ENCODE measurements around the gene GALNT9. TPM values are rescaled to one million over a fixed set of nuclear protein-coding genes. Genes with fewer than 3 reads are reported as not detected.

The GALNT9 gene
- total and polyA plus RNA-seq, 2 experiments from 2014 or later = 3.9 to 4.7 TPM

DNA sequence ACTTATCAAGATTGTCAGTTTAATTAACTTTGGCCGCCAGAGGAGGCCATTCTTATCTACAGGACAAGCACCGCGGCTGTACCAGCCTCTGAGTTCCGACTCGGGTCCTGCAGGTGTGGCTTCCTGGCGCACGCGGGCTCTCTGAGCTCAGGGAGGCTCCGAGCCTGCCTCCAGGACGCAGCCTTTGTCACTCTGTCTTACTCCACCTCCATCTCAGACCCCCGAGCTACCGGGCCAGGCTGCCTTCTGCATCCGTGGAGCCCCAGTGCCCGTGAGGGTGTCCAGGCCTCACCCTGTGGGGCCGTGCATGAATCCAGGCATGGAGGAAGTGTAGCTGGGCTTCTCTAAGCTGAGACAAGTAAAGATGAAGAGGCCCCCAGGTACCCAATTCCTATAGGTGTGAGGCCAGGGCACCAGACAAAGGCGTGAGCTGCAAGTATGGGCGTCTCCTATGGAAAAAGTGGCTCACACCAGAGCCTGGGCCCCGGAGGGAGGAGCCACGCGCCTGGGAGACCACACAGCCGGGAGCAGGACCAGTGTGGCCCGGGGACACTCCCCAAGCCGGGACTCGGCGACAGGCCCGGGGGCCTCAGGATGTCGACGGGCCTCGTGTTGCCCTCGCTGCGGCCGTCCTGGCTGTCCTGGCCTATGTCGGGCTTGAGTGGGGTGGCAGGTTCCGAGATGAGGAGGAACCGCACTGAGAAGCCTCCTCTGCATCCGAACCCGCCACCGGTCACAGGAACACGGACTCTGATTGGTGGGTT, 142.3 kb downstream of the GALNT9 start:
- WGBS (ENCODE audit: low lambda C conversion rate, missing lambda C conversion rate) = 91% methylated on average over 38 of the region's 39 CpGs
- Histone ChIP-seq H3K4me2 (no peak overlapping the region), H3K4me1 (ENCODE audit: insufficient read depth) (peaks cover 8% of the 10 kb centered on the region), H3K36me3 (replicated peaks; ENCODE audit: insufficient read depth, low read depth) (no peaks in the 10 kb centered on the region), H3K79me2 (no peaks in the 10 kb centered on the region), H3K4me3 (no peak overlapping the region), H3K9me3 (ENCODE audit: low read depth) (no peaks in the 10 kb centered on the region), H3K9me2 (replicated peaks; ENCODE audit: insufficient read depth) (no peaks in the 10 kb centered on the region), H3K27ac (no peak overlapping the region), H4K20me1 (ENCODE audit: insufficient read depth, poor library complexity, severe bottlenecking) (no peaks in the 10 kb centered on the region), H3K27me3 (peaks cover 42% of the 10 kb centered on the region), H2AFZ (no peak overlapping the region)
- no peak for TF ChIP-seq EZH2phosphoT487 (IDR thresholded peaks at IDR 0.05; ENCODE audit: low read depth, severe bottlenecking, unreplicated experiment)
- no peak for TF ChIP-seq EZH2 (IDR thresholded peaks at IDR 0.05; ENCODE audit: borderline replicate concordance)
- TF ChIP-seq CTCF (IDR thresholded peaks at IDR 0.05; ENCODE audit: poor library complexity) = no peak
- DNase-seq (ENCODE audit: low spot score) = no peak

DNA sequence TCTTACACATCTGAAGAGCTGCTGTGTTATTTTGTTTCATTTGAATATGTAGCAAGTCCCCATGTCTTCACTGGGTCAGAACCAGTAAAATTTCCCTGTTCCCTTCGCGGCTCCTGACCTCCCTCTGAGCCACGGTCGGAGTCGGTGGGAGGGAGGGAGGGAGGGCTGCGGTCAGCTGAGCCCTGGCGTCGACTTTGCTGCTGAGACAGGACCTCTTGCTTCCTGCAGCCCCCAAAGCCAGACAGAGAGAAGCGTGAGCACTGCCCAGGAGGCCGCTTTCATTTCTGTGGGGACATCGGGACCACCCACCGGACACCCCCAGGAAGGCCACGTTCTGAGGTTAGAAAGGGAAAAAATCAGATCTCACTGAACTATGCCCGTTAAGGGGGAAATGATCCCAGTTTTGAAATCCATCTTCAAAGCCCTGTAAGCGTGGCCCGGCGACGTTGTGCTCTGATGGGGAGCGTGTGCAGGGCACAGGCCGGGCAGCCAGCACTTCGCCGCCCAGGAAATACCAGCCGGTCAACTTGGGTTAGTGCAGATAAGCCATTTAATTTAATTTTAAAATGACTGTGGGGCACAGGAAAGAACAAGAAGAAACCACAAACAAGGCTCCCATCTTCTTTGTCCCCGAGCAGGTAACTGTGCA, 143.1 kb downstream of the GALNT9 start:
- H3K4me2 ChIP-seq = no peak overlapping the region
- 81% methylated on average over 21 of the region's 24 CpGs for WGBS (ENCODE audit: low lambda C conversion rate, missing lambda C conversion rate)

DNA sequence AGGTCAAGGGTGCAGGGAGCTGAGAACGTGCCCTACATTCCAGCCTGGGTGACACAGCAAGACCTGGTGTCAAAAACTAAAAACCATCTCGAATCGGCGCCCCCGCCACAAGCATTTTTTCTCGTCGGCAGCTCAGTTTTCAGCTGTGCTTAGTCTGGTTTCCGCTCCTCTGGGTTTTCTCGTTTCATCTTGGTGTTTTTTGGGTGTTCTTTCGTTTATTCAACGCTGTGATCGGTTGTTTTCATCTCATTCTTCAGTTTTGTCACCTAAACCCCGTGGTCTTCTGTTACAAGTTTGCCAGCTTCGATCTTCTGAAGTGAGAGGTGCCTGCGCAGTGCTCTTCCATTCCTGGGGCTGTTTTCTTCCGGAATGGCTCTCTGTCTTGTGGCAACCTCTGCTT, 143.7 kb downstream of the GALNT9 start:
- Histone ChIP-seq H3K36me3 (replicated peaks; ENCODE audit: insufficient read depth, low read depth) (no peaks in the 10 kb centered on the region), H3K4me1 (ENCODE audit: insufficient read depth) (peaks cover 8% of the 10 kb centered on the region), H3K4me3 (no peak overlapping the region), H3K27ac (no peak overlapping the region), H3K79me2 (no peaks in the 10 kb centered on the region), H4K20me1 (ENCODE audit: insufficient read depth, poor library complexity, severe bottlenecking) (no peaks in the 10 kb centered on the region), H3K9me2 (replicated peaks; ENCODE audit: insufficient read depth) (no peaks in the 10 kb centered on the region), H2AFZ (no peak overlapping the region), H3K27me3 (peaks cover 42% of the 10 kb centered on the region), H3K4me2 (no peak overlapping the region), H3K9me3 (ENCODE audit: low read depth) (no peaks in the 10 kb centered on the region)
- no peak for DNase-seq (ENCODE audit: low spot score)
- no peak for TF ChIP-seq CTCF (IDR thresholded peaks at IDR 0.05; ENCODE audit: poor library complexity)
- no peak for TF ChIP-seq EZH2 (IDR thresholded peaks at IDR 0.05; ENCODE audit: borderline replicate concordance)
- TF ChIP-seq EZH2phosphoT487 (IDR thresholded peaks at IDR 0.05; ENCODE audit: low read depth, severe bottlenecking, unreplicated experiment) = no peak
- WGBS (ENCODE audit: low lambda C conversion rate, missing lambda C conversion rate) = 81% methylated on average over 16 of the region's 16 CpGs

More for the DNA sequence above, 143.1 kb downstream of the GALNT9 start:
- H3K4me3 ChIP-seq = no peak overlapping the region
- TF ChIP-seq EZH2phosphoT487 (IDR thresholded peaks at IDR 0.05; ENCODE audit: low read depth, severe bottlenecking, unreplicated experiment) (no peak), CTCF (IDR thresholded peaks at IDR 0.05; ENCODE audit: poor library complexity) (no peak), EZH2 (IDR thresholded peaks at IDR 0.05; ENCODE audit: borderline replicate concordance) (no peak)
- peaks cover 8% of the 10 kb centered on the region for H3K4me1 ChIP-seq (ENCODE audit: insufficient read depth)
- H3K79me2 ChIP-seq = no peaks in the 10 kb centered on the region
- no peak for DNase-seq (ENCODE audit: low spot score)
- H3K36me3 ChIP-seq (replicated peaks; ENCODE audit: insufficient read depth, low read depth) = no peaks in the 10 kb centered on the region
- no peak overlapping the region for H2AFZ ChIP-seq
- no peak overlapping the region for H3K27ac ChIP-seq
- peaks cover 42% of the 10 kb centered on the region for H3K27me3 ChIP-seq
- no peaks in the 10 kb centered on the region for H4K20me1 ChIP-seq (ENCODE audit: insufficient read depth, poor library complexity, severe bottlenecking)
- no peaks in the 10 kb centered on the region for H3K9me3 ChIP-seq (ENCODE audit: low read depth)
- no peaks in the 10 kb centered on the region for H3K9me2 ChIP-seq (replicated peaks; ENCODE audit: insufficient read depth)

All from hepatocyte (in vitro differentiated cells).